Measurements from ENCODE around the gene VPS13C.

GRCh38 chr15:62099094-62099601 lies 38.9 kb upstream of the VPS13C start:
- TF ChIP-seq TAF1 (IDR thresholded peaks at IDR 0.05; ENCODE audit: borderline replicate concordance, low read depth, low read length) (no peak), POLR2AphosphoS5 (IDR thresholded peaks at IDR 0.05; ENCODE audit: low read depth, low read length) (no peak), POLR2A (IDR thresholded peaks at IDR 0.05; ENCODE audit: low read depth, low read length) (no peak)
